Measurements from ENCODE around the gene NME5. TPM values are rescaled to one million over a fixed set of nuclear protein-coding genes. Genes with fewer than 3 reads are reported as not detected.
A peak's percentile ranks its signal among the peaks of the same experiment; 100 is the strongest.
"Not testable (repeated sequence)": the region's sequence is repeated elsewhere in the genome, so short reads cannot be mapped to it uniquely, and the experiment has no call there.

NME5 gene
- total and polyA plus RNA-seq, 9 of the 15 experiments (the other 6 are each of a cell fraction or from before 2014, with no cell fraction given): not detected

DNA sequence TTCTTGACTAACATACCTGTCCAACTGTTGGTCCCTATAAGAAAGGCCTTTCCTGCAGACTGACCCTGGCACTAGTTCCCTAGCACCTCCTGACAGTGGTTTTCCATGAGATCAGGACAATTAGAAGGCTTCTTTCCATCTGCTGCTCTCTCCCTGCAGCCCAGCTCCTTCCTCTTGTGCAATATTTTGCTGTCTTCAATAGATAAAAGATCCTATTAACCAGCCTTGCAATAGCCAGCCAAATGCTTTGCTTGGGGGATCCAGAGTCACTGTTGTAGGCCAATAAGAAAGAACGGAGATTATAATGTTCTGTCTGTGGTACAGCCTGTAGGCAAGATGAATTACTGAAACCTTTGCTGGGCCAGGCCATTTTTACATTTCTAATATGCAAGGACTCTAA lies 18.4 kb upstream of the NME5 start:
- no peaks in the 10 kb centered on the region; a peak in 1 of 5 replicates for H3K27me3 ChIP-seq (ENCODE audit: control insufficient read depth in 2 of 2, insufficient read depth in 2 of 2, low read length in 2 of 2)
- WGBS (ENCODE audit: insufficient coverage, low coverage, missing lambda C conversion rate): 93% methylated on average over 1 of the region's 1 CpG
- no peak overlapping the region for H3K4me3 ChIP-seq
- intact Hi-C loops (cut with micrococcal nuclease) (no loop called here), in situ Hi-C loops (cut with MboI) (no loop called here)
- no peaks in the 10 kb centered on the region for H3K9me3 ChIP-seq (replicated peaks; ENCODE audit: control insufficient read depth, insufficient read depth, low read depth, low read length)
- H3K9me1 ChIP-seq (ENCODE audit: control insufficient read depth, insufficient read depth, low read length): no peaks in the 10 kb centered on the region
- H3K36me3 ChIP-seq (ENCODE audit: control insufficient read depth, insufficient read depth, low read length): peaks cover 61% of the 10 kb centered on the region
- H2AFZ ChIP-seq (ENCODE audit: low read depth, low read length): no peak overlapping the region
- no peak overlapping the region for H3K9ac ChIP-seq (ENCODE audit: insufficient read depth in 1 of 2, low read depth in 2 of 2, low read length in 2 of 2)
- DNase-seq (ENCODE audit: extremely low read depth in 1 of 4, low spot score in 3 of 4) (no peak), FAIRE-seq (no peak), ATAC-seq (no peak)
- POLR2A ChIA-PET: interaction anchor here (0.9 to 2.9 kb wide), 4 partner anchors 9 to 19 kb away, joined by 3 to 8 read pairs (median 8); no protein-coding TSS in a partner anchor
- no TSS peak for BruUV-seq (replicated peaks)
- H3K27ac ChIP-seq (ENCODE audit: extremely low read depth, low read depth, low read length): no peak overlapping the region
- H4K20me1 ChIP-seq (replicated peaks; ENCODE audit: control insufficient read depth, insufficient read depth, low read length): no peaks in the 10 kb centered on the region; the same call in 1 of the 2 replicates
- CTCF ChIA-PET (ENCODE audit: low intra/inter-chr PET ratio): no interaction called here
- no peaks in the 10 kb centered on the region for H3K79me2 ChIP-seq (ENCODE audit: control insufficient read depth, insufficient read depth, low read length)
- TF ChIP-seq CEBPB (tag; IDR thresholded peaks at IDR 0.05) (peak; percentile 45; the same call in 1 of the 2 replicates), KLF13 (tag; IDR thresholded peaks at IDR 0.05; ENCODE audit: borderline replicate concordance, low read depth) (no peak)
- H3K4me1 ChIP-seq (replicated peaks in 1 of 2; ENCODE audit: control insufficient read depth in 2 of 2, insufficient read depth in 2 of 2, low read length in 2 of 2): no peaks in the 10 kb centered on the region
- H3K4me2 ChIP-seq (ENCODE audit: insufficient read depth, low read length): no peak overlapping the region

DNA sequence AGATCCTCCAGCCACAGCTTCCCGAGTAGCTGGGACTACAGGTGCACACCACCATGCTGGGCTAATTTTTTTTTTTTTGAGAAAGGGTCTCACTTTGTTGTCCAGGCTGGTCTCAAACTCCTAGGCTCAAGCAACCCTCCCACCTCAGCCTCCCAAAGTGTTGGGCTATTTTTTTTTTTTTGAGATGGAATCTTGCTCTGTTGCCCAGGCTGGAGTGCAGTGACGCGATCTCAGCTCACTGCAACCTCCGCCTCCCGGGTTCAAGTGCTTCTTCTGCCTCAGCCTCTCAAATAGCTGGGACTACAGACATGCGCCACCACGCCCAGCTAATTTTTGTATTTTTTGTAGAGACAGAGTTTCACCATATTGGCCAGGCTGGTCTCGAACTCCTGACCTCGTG lies 16.7 kb upstream of the NME5 start:
- H4K20me1 ChIP-seq (replicated peaks; ENCODE audit: control insufficient read depth, insufficient read depth, low read length); H3K9me1 ChIP-seq (ENCODE audit: control insufficient read depth, insufficient read depth, low read length); H3K9ac ChIP-seq (ENCODE audit: insufficient read depth in 1 of 2, low read depth in 2 of 2, low read length in 2 of 2); H3K4me2 ChIP-seq (ENCODE audit: insufficient read depth, low read length); FAIRE-seq; H3K27me3 ChIP-seq (ENCODE audit: control insufficient read depth in 2 of 2, insufficient read depth in 2 of 2, low read length in 2 of 2); intact Hi-C loops (cut with micrococcal nuclease); in situ Hi-C loops (cut with MboI); H3K79me2 ChIP-seq (ENCODE audit: control insufficient read depth, insufficient read depth, low read length); H3K9me3 ChIP-seq (replicated peaks; ENCODE audit: control insufficient read depth, insufficient read depth, low read depth, low read length); H3K4me3 ChIP-seq; DNase-seq (ENCODE audit: extremely low read depth in 1 of 4, low spot score in 3 of 4); BruUV-seq (replicated peaks); H3K4me1 ChIP-seq (replicated peaks in 1 of 2; ENCODE audit: control insufficient read depth in 2 of 2, insufficient read depth in 2 of 2, low read length in 2 of 2); H3K27ac ChIP-seq (ENCODE audit: extremely low read depth, low read depth, low read length); CTCF ChIA-PET (ENCODE audit: low intra/inter-chr PET ratio); ATAC-seq; H2AFZ ChIP-seq (ENCODE audit: low read depth, low read length): not testable (repeated sequence)
- peaks cover 45% of the 10 kb centered on the region for H3K36me3 ChIP-seq (ENCODE audit: control insufficient read depth, insufficient read depth, low read length)
- WGBS (ENCODE audit: insufficient coverage, low coverage, missing lambda C conversion rate): 95% methylated on average over 7 of the region's 9 CpGs
- TF ChIP-seq SUPT5H (IDR thresholded peaks at IDR 0.05) (peak; percentile 54; the same call in 1 of the 2 replicates), POLR2A (conservative IDR thresholded peaks at IDR 0.05) (peak; percentile 45; the same call in 1 of the 2 replicates)
- POLR2A ChIA-PET: interaction anchor here (1.5 kb wide), 1 partner anchor 10 kb away, joined by 4 read pairs; no protein-coding TSS in a partner anchor
